Umbilical cord (tissue), 2 donors: ENCODE measurements around the gene ZFP36L2. TPM values are rescaled to one million over a fixed set of nuclear protein-coding genes. Genes with fewer than 3 reads are reported as not detected.
A peak's percentile ranks its signal among the peaks of the same experiment; 100 is the strongest.
"Not testable (repeated sequence)": the region's sequence is repeated elsewhere in the genome, so short reads cannot be mapped to it uniquely, and the experiment has no call there.

Experiments used
- DNase-seq: peaks from one replicate; pipeline ENCODE4 v3.0.0-alpha.2; 2015; ENCODE audit warnings: low spot score
- total RNA-seq: library from RNA; depleted of rRNA; stranded (reverse); fragments of >200 nt; gene quantifications from one replicate; pipeline ENCODE4 v1.2.3, GENCODE V29; 2014; ENCODE audit warnings: low replicate concordance; ENCODE audit not compliant: insufficient read depth

The ZFP36L2 gene
- total RNA-seq, 1 donor from 2014 or later, result 10.6 TPM

DNA sequence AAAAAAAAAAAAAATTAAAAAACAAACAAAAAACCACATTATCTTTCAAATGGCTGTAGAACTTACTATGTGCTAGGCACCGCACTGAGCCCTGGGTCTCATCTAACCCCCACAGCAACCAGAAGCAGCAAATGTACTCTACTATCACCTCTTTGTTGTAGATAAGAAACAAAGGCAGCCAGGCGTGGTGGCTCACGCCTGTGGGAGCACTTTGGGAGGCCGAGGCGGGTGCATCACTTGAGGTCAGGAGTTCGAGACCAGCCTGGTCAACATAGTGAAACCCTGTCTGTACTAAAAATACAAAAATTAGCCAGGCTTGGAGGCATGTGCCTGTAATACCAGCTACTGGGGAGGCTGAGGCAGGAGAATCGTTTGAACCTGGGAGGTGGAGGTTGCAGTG is 36.5 kb downstream of the ZFP36L2 start:
- DNase-seq, result not testable (repeated sequence)

DNA sequence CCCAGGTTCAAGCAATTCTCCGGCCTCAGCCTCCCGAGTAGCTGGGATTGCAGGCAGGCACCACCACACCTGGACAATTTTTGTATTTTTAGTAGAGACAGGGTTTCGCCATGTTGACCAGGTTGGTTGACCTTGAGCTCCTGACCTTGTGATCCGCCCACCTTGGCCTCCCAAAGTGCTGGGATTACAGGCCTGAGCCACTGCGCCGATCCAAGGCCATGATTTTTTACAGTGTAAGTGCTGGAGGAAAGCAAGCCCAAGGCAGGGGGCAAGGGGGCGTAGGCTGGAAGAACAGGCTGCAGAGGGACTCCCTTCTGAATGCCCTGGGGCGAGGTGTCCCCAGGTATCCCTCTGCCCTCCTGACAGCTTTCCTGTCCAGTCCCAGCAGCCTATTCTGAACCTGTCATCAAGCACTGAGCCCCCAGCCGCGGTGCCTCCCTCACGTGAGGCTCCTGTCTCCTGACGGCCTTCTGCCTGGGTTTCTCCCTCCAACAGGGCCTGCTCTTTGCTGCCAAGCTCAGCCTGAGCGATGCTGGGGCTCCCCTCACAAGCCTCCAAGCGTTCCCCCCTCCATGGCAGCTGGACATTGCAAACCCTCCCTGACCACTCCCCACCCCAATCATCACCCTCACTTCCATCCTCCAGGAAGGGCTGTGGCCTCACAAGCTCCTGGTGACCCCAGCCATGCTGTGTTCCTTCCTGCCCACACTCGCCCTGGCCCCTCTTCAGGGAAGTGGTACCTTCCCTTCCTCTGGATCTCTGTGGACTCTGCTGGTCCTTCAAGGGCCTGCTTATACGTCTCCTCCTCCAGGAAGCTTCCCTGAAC is 37.6 kb downstream of the ZFP36L2 start:
- no peak for DNase-seq

DNA sequence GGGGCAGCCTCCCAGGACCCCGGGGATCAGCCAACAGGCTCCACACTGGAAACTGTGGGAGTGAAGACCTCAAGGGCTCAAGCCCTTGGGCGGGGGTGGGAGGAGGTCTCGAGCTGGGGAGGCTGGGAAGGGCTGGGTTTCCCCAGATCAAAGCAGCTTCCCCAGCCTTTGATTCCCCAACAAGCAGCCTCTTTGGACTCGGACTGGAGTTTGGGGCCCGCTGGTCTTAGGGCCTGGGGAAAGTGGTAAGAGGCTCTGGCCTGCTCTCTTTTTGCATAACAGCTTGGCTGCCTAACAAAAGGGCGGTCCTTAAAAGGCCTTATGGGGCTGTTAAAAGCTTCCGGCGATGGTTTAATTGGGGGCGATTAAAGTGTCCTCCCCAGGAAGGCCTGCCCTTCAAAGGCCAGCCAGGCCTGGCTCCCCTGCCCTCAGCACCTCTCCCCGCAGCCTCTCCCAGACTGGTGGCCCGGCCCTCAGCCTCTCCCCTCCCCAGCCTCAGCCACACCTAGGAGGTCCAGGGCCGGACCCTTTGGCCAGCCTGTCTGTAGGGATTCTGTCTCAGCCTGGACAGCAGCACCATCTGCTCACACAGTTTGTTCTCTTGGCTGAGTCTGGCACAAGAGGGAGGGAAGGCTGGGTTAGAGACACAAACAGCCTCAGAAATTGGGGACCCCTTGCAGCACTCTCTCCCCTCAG is 39.6 kb downstream of the ZFP36L2 start:
- peak; percentile 94 for DNase-seq

DNA sequence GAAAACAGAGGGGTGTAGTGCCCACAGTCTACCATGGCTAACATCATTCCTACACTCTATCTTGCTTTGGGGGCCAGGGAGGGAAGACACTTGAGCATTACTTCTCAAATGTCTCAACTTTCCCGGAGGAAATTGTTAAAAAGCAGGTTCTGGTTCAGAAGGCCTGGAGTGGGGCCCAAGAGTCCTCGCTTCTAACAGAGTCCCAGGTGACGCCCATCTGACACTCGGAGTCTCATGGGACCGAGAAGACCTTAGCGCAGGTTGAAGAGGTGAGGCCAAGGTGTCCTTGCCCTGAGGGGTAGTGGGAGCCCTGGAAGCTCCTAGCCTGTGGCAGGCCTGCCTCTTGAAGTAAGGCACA is 40.1 kb downstream of the ZFP36L2 start:
- no peak for DNase-seq

DNA sequence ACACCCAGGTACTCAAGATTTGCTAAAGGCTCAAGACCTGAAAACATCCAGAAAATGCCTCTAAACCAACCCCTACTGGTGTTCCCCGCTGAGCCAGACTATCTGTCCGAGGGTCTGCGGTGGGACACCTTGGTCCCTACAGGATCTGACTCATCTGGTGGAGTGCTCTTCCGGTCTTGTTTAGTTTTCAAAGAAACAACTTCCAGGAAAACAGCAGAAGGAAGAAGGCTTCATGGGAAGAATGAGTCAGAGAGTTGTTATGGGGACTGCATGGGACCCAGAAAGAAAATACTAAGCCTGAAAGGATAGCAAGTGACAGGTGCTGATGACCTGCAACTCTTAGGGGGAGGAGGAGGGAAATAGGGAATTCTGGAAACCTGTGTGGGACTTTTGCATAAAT is 41.3 kb downstream of the ZFP36L2 start:
- no peak for DNase-seq

DNA sequence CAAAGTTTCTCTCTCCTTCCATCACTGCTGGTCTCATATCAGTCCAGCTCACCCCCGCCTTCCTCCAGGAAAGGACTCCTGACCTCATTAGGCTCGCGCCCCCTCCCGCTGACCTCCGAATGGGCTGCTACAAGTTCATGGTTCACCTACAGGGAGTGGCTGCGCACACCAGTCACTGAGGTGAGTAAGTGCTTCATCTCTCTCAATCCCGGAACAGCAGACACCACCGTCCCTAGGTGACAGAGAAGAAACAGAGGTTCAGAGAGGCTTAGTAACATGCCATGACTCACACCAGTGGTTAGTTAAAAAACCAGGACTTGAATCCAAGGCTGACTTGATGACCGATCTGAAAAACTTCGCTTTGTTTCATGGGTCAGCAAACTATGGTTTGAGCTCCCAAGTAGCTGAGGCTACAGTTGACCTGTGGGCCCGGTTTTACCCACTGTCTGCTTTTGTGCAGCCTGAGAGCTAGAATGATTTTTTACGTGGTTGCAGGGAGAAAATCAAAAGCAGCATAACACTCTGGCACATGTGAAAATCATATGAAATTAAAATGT is 42.0 kb downstream of the ZFP36L2 start:
- no peak for DNase-seq

DNA sequence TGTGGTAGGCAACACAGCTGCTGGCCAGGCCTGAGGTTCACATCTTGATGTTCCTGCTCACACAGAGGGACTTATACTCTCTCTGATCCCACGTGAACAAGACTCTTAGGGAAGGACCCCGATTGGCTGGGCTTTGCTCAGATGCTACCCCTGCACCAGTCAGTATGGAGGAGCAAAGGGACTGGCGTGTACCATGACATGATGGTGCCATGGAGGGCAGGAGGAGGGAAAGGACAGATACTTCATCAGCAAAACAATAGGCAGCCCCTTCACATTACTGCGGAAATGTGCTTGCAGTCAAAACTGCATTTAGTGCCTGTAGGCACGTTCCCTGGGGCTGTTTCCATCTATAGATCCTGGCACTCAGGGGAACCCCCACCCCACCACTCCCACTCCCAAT is 42.7 kb downstream of the ZFP36L2 start:
- no peak for DNase-seq

DNA sequence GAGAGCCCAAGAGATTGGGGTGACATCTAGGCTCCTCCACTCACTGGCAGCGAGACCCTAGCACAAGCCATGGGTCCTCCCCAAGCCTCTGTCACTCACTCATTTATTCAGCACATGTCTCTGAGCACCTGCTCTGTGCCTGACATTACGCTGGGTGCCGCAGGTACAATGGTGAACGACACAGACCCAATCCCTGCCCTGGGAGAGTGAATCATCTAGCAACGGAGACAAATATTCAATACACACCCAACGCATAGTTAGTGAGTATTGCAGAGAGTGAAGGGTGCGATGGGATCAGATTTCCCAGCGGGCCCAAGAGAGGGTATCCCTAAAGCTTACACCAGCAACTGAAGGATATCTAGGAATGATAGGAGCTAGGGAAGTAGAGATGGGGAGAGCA is 45.5 kb downstream of the ZFP36L2 start:
- no peak for DNase-seq

DNA sequence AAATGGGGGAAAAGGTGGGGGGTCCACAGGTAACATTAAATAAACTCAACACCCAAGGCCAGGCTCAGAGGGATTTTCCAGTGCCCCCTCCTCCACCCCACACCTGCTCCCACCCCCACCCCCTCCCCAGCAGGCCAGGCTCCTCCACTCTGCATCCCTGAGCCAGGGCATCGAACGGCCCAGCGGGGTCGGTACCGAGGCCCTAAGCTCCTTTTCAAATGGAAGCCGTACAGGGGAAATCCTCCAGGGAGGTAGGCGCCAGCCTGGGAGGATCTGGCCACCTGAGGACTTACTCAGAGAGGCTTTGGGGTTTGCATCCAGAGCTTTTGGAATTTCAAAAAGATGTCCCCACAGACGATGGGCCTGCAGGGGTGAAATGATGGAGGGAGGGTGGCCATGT is 46.5 kb downstream of the ZFP36L2 start:
- DNase-seq, result no peak

DNA sequence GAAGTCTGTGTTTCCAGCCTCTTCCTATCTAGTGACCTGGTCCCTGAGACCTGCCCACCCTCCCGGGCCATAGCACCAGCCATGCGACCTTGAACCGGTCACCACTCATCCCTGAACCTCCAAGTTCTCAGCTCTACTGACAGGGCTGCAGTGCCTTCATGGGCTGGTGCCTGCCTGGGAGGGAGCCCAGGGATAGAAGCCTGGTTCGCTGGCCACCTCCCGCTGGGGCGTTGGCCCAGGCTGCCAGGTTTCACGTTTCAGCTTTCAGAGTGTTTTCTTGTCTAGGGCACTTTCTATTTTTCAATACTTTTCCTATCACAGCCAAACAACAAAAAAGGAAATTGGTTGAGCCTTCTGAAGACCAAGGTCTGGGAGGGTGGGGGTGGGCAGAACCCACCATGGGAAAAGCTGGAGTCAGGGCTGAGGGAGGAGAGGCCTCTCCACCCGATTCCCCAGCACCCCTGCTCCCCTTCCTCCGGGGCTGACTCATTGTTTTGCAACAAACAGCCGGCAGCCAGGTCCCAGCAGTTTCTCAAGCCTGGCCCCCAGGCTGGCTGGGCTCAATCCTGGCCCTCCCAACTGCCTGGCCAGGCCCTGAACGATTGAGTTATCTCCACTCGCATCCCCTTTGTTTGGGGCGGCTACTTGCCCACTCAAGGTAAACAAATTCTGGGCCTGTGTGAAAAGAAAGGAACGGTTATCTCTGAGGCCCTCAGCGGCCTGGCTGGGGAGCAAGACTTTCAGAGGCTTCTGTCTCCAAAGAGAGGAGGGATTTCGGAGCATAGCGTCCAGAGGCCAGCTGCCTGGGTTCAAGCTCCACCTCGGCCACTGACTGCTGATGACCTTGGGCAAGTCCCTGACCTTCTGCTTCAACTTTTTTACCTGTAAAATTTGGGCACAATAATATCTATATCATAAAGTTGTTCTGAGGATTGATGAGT is 47.5 kb downstream of the ZFP36L2 start:
- DNase-seq, result peak; percentile 87

DNA sequence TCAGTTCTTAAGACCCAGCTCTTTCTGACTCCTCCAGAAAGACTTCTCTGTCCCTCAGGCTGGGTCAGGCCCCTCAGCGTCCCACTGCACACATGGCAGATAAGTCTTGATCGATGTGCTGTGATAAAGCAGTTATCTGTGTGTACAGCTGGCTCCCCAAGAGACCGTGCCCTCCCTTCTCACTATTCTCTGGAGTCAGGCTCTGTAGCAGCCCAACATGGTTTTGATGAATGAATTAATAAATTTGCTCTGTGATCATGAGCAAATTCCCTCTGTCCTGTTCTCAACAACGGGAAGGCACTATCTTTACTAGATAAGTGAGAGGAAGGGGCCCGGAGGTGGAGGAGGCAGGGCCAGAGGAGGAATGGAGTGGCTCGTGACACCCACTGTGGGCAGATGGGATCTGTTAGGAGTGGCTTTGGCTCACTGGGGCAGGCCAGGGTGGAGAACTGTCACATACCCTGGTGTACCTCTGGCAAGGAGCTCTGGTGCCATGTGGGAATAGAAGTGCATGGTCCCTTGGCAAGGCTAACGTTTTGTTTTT is 48.3 kb downstream of the ZFP36L2 start:
- DNase-seq, result no peak

DNA sequence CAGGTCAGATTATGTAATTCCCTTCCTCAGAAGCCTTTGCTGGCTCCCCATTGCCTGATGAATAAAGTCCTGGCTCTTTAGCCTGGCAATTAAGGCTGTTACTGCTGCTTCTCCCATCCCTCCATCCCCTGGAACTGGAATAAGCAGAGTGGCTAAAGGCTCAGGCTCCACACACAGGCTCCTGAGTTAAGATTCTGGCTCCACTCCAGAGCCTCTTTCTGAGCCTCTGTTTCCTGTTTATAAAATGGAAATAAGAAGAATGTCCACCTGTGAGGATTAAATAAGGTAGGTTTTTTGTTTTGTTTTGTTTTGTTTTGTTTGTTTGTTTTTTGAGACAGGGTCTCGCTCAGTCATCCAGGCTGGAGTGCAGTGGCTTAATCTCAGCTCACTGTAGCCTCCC is 50.0 kb downstream of the ZFP36L2 start:
- no peak for DNase-seq

DNA sequence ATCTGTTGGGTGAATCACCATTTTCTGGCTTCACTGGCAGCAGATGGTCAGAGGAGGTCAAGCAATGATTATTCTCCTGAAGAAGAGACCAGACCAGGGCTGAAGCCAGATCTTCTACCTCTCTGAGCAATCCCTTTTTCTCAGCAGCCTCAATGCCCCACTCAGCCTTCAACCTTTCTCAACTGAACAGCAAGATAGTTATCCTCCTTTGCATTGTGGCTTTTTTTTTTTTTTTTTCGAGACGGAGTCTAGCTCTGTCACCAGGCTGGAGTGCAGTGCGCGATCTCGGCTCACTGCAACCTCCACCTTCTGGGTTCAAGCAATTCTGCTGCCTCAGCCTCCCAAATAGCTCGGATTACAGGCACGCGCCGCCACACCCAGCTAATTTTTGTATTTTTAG is 50.5 kb downstream of the ZFP36L2 start:
- no peak for DNase-seq

DNA sequence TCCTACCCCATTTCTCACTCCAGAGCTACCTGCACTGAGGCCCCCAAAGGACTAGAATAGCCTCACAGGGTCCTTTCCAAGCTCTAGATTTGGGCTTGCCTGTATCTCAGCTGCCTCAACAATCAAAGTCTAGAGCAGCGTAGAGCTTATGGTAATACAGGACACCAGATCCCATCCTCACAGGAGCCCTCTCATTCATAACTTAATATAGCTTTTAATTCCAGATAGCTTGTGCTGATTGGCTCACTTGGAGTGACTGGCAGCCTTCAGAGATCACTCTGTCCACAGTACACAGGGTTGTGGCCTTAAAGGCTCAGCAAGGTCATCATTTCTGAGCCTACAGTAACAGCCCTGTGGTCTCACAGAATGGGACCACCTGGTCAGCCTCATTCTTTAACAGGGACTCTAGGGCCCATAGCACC is 51.4 kb downstream of the ZFP36L2 start:
- no peak for DNase-seq

DNA sequence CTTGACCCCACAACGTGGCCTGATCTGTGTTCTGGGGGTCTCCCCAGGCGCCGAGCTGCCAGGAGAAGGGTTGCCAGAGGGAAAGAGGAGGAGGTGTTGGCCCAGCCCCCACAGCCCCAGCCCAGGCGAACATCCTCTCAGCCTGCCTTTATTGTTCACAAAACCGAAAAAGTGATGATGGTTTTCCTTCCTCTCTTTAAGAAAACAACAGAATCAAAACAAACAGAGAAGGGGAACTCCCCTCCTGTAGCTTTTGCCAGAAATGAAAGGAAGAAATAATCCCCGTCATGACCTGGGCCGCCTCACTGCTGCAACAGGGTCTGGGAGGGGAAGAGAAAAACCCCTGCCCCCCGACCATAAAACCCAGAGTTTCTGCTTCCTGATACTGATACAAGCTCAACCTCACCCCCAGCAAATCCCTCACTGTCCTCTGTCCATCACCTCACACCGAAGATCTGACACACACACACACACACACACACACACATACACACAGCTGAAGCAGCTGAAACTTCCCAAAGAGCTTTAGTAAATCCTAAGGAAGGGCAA is 52.0 kb downstream of the ZFP36L2 start:
- no peak for DNase-seq
